ACHN (cell line): ENCODE measurements around the gene SCRT2.
A peak's percentile ranks its signal among the peaks of the same experiment; 100 is the strongest.
"Not testable (repeated sequence)": the region's sequence is repeated elsewhere in the genome, so short reads cannot be mapped to it uniquely, and the experiment has no call there.

Experiments
- DNase-seq: peaks from one replicate; pipeline ENCODE4 v3.0.0-alpha.2; 2015
- in situ Hi-C: cut with HindIII; loops from 2 replicates; pipeline ENCODE4 v1.10.0; 2017; ENCODE audit warnings: low sequenced_read_pairs, low pct_ligation_motif_present, low pct_unique_long_range_greater_than_20kb

SCRT2 gene

GRCh38 chr20:642398-643174 lies 33.0 kb downstream of the SCRT2 start:
- in situ Hi-C loops = no loop called here

GRCh38 chr20:642013-642397 lies 33.6 kb downstream of the SCRT2 start:
- in situ Hi-C loops, DNase-seq: not testable (repeated sequence)

More at GRCh38 chr20:642398-643174, 33.0 kb downstream of the SCRT2 start:
- no peak for DNase-seq

GRCh38 chr20:641516-641875 lies 34.1 kb downstream of the SCRT2 start:
- in situ Hi-C loops = no loop called here
- DNase-seq = peak; percentile 37

- in situ Hi-C loops = no loop called here
- DNase-seq = no peak
These were observed 34.7 kb downstream of the SCRT2 start for GRCh38 chr20:640674-641515.

- DNase-seq = no peak
- in situ Hi-C loops = no loop called here
These were observed 37.0 kb downstream of the SCRT2 start for GRCh38 chr20:638579-638978.

- in situ Hi-C loops = no loop called here
These were observed 38.0 kb downstream of the SCRT2 start for GRCh38 chr20:637559-637958.

GRCh38 chr20:635893-636338 lies 39.7 kb downstream of the SCRT2 start:
- no peak for DNase-seq
- in situ Hi-C loops = no loop called here

More at GRCh38 chr20:637559-637958, 38.0 kb downstream of the SCRT2 start:
- no peak for DNase-seq

- in situ Hi-C loops = no loop called here
- DNase-seq = no peak
These were observed 40.3 kb downstream of the SCRT2 start for GRCh38 chr20:635028-635892.

- DNase-seq = no peak
- in situ Hi-C loops = no loop called here
These were observed 41.3 kb downstream of the SCRT2 start for GRCh38 chr20:634148-634925.

- in situ Hi-C loops = no loop called here
These were observed 44.5 kb downstream of the SCRT2 start for GRCh38 chr20:631101-631500.

GRCh38 chr20:626579-626978 lies 49.0 kb downstream of the SCRT2 start:
- in situ Hi-C loops = no loop called here
- DNase-seq = no peak

More at GRCh38 chr20:631101-631500, 44.5 kb downstream of the SCRT2 start:
- DNase-seq = no peak

GRCh38 chr20:625360-625932 lies 50.2 kb downstream of the SCRT2 start:
- in situ Hi-C loops = no loop called here
- DNase-seq = no peak

GRCh38 chr20:623704-624103 lies 51.9 kb downstream of the SCRT2 start:
- DNase-seq = no peak
- in situ Hi-C loops = no loop called here

GRCh38 chr20:623021-623420 lies 52.6 kb downstream of the SCRT2 start:
- DNase-seq = no peak
- in situ Hi-C loops = no loop called here

- in situ Hi-C loops = no loop called here
- DNase-seq = no peak
These were observed 53.4 kb downstream of the SCRT2 start for GRCh38 chr20:622161-622560.

- DNase-seq = no peak
These were observed 54.4 kb downstream of the SCRT2 start for GRCh38 chr20:621125-621756.

GRCh38 chr20:620246-620645 lies 55.4 kb downstream of the SCRT2 start:
- in situ Hi-C loops = no loop called here
- DNase-seq = no peak

More at GRCh38 chr20:621125-621756, 54.4 kb downstream of the SCRT2 start:
- in situ Hi-C loops = no loop called here
